IPS DF 19.7 (cell line): ENCODE results near the gene NFATC3.
"Not testable (repeated sequence)": the region's sequence is repeated elsewhere in the genome, so short reads cannot be mapped to it uniquely, and the experiment has no call there.

Experiments
- DNase-seq: peaks from one replicate; pipeline ENCODE4 v3.0.0-alpha.2; 2013; ENCODE audit warnings: low read depth, low spot score

The NFATC3 gene

GRCh38 chr16:68115851-68116250 lies 30.7 kb downstream of the NFATC3 start:
- no peak for DNase-seq

GRCh38 chr16:68116256-68116867 lies 31.2 kb downstream of the NFATC3 start:
- no peak for DNase-seq

- DNase-seq, result no peak
Observed at GRCh38 chr16:68117884-68118283, 32.7 kb downstream of the NFATC3 start.

- not testable (repeated sequence) for DNase-seq
Observed at GRCh38 chr16:68118954-68119353, 33.8 kb downstream of the NFATC3 start.

GRCh38 chr16:68120496-68120895 lies 35.3 kb downstream of the NFATC3 start:
- not testable (repeated sequence) for DNase-seq

- DNase-seq, result no peak
Observed at GRCh38 chr16:68126395-68126794, 41.2 kb downstream of the NFATC3 start.

GRCh38 chr16:68128577-68129305 lies 43.6 kb downstream of the NFATC3 start:
- no peak for DNase-seq

- DNase-seq, result no peak
Observed at GRCh38 chr16:68130520-68130919, 45.4 kb downstream of the NFATC3 start.

GRCh38 chr16:68131813-68132706 lies 46.9 kb downstream of the NFATC3 start:
- no peak for DNase-seq

- not testable (repeated sequence) for DNase-seq
Observed at GRCh38 chr16:68133000-68133399, 47.8 kb downstream of the NFATC3 start.

- DNase-seq, result no peak
Observed at GRCh38 chr16:68134644-68135043, 49.5 kb downstream of the NFATC3 start.

GRCh38 chr16:68136515-68136914 lies 51.3 kb downstream of the NFATC3 start:
- no peak for DNase-seq

GRCh38 chr16:68144008-68144407 lies 58.8 kb downstream of the NFATC3 start:
- no peak for DNase-seq

- DNase-seq, result no peak
Observed at GRCh38 chr16:68146585-68146984, 61.4 kb downstream of the NFATC3 start.

- DNase-seq, result no peak
Observed at GRCh38 chr16:68147444-68147843, 62.3 kb downstream of the NFATC3 start.

GRCh38 chr16:68149596-68149995 lies 64.4 kb downstream of the NFATC3 start:
- no peak for DNase-seq

GRCh38 chr16:68155425-68155824 lies 70.3 kb downstream of the NFATC3 start:
- DNase-seq, result no peak

GRCh38 chr16:68162413-68162812 lies 77.2 kb downstream of the NFATC3 start:
- DNase-seq, result no peak

- not testable (repeated sequence) for DNase-seq
Observed at GRCh38 chr16:68163275-68163674, 78.1 kb downstream of the NFATC3 start.

GRCh38 chr16:68166264-68166663 lies 81.1 kb downstream of the NFATC3 start:
- DNase-seq, result no peak

- no peak for DNase-seq
Observed at GRCh38 chr16:68179196-68179795, 94.1 kb downstream of the NFATC3 start.

GRCh38 chr16:68179855-68180254 lies 94.7 kb downstream of the NFATC3 start:
- no peak for DNase-seq
